ENCODE results near the gene RGS6. TPM values are rescaled to one million over a fixed set of nuclear protein-coding genes. Genes with fewer than 3 reads are reported as not detected.
A peak's percentile ranks its signal among the peaks of the same experiment; 100 is the strongest.

The RGS6 gene
- total RNA-seq, 2 donors from 2014 or later, result 3.2 TPM; not detected in 1

DNA sequence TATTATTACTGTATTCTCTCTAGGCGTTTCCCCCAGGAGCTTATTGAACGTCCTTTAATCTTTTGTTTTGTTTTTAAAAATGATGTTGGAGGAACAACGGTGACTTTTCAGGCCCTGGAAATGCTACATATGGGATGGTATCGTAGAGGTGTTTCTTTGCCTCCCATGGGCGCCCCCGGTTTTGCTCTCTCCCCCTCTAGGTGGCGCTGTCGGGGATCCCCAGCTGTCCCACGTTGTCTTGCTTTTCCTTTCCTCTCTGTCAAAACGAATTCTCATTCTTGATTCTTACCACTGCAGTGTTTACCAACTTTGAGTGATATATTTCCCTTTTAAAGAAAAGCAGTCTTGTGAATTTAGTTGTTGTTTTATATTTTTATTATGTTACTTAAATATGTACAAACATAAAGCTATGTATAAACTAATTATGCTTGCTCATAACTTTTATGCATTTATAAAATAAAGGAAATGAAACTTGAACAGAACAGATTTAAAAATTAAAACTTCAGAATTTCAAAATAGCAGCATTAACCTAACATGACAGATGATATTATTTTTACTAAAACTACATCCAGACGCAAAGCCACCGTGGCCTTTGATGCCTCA lies 171.9 kb downstream of the RGS6 start:
- Histone ChIP-seq H3K4me3 (no peak overlapping the region), H3K27ac (no peak overlapping the region), H3K27me3 (replicated peaks; ENCODE audit: insufficient read depth) (no peaks in the 10 kb centered on the region), H3K4me1 (replicated peaks) (no peaks in the 10 kb centered on the region), H3K9me3 (no peaks in the 10 kb centered on the region), H3K36me3 (no peaks in the 10 kb centered on the region)
- DNase-seq (ENCODE audit: low spot score), result no peak
- intact Hi-C loops (cut with DNase I), result no loop called here
- no peak for TF ChIP-seq POLR2A (IDR thresholded peaks at IDR 0.05)
- TF ChIP-seq, protein P1, sequence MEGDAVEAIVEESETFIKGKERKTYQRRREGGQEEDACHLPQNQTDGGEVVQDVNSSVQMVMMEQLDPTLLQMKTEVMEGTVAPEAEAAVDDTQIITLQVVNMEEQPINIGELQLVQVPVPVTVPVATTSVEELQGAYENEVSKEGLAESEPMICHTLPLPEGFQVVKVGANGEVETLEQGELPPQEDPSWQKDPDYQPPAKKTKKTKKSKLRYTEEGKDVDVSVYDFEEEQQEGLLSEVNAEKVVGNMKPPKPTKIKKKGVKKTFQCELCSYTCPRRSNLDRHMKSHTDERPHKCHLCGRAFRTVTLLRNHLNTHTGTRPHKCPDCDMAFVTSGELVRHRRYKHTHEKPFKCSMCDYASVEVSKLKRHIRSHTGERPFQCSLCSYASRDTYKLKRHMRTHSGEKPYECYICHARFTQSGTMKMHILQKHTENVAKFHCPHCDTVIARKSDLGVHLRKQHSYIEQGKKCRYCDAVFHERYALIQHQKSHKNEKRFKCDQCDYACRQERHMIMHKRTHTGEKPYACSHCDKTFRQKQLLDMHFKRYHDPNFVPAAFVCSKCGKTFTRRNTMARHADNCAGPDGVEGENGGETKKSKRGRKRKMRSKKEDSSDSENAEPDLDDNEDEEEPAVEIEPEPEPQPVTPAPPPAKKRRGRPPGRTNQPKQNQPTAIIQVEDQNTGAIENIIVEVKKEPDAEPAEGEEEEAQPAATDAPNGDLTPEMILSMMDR (IDR thresholded peaks at IDR 0.05), result peak in 1 of 4 experiments; percentile 26
- no peak for TF ChIP-seq POLR2AphosphoS5 (IDR thresholded peaks at IDR 0.05)
- WGBS, result 64% methylated on average over 12 of the region's 12 CpGs

DNA sequence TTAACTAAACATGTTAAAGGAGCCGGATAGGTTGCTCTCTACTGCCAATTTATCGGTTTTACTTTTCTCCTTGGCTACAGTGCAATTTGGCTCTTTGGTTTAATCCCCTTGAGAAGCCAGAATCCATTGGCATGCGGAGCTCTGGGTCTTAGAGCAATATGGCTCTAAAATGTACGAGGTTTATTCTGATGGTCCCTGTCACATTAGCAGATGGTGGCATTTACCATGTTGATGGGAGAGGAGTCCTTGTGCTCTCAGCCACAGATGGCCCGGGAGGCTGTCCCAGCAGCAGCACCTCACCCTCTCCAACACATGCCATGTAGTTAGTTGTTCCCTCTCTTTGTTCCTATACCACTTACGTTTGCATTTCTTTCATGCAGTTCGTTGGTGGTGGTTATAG lies 179.7 kb downstream of the RGS6 start:
- H3K27me3 ChIP-seq (replicated peaks; ENCODE audit: insufficient read depth), result no peaks in the 10 kb centered on the region
- no peak for TF ChIP-seq POLR2A (IDR thresholded peaks at IDR 0.05)
- no peak for TF ChIP-seq POLR2AphosphoS5 (IDR thresholded peaks at IDR 0.05)
- TF ChIP-seq, protein P1 (IDR thresholded peaks at IDR 0.05), result no peak
- H3K9me3 ChIP-seq, result no peaks in the 10 kb centered on the region
- no peaks in the 10 kb centered on the region for H3K4me1 ChIP-seq (replicated peaks)
- no peak overlapping the region for H3K27ac ChIP-seq
- intact Hi-C loops (cut with DNase I), result no loop called here
- H3K36me3 ChIP-seq, result no peaks in the 10 kb centered on the region
- WGBS, result 91% methylated on average over 7 of the region's 7 CpGs
- no peak for DNase-seq (ENCODE audit: low spot score)
- H3K4me3 ChIP-seq, result no peak overlapping the region

DNA sequence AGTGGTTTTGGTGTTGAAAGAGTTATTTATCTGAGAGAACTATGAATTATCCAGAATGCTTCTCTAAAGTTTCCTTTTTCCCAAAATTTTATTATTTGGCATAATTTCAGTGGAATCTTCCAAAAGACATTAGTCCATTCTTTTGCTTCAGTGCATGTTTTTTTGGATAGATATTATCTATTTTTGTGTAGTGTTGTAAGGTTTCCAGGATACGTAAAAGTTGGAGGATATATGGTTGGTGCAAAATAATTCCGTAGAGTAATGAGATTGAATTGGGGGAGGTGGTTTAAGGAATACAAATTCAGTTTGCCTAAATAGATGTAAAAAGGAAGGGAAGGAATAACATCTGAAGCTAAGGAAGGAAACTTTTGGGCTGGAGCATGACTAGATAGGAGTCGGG lies 186.6 kb downstream of the RGS6 start:
- Histone ChIP-seq H3K4me1 (replicated peaks) (no peaks in the 10 kb centered on the region), H3K36me3 (no peaks in the 10 kb centered on the region), H3K4me3 (no peak overlapping the region), H3K27me3 (replicated peaks; ENCODE audit: insufficient read depth) (no peaks in the 10 kb centered on the region), H3K9me3 (no peaks in the 10 kb centered on the region), H3K27ac (no peak overlapping the region)
- TF ChIP-seq POLR2AphosphoS5 (IDR thresholded peaks at IDR 0.05) (no peak), POLR2A (IDR thresholded peaks at IDR 0.05) (no peak)
- TF ChIP-seq, protein P1 (IDR thresholded peaks at IDR 0.05), result no peak
- WGBS, result 65% methylated on average over 3 of the region's 3 CpGs
- intact Hi-C loops (cut with DNase I), result no loop called here
- no peak for DNase-seq (ENCODE audit: low spot score)

DNA sequence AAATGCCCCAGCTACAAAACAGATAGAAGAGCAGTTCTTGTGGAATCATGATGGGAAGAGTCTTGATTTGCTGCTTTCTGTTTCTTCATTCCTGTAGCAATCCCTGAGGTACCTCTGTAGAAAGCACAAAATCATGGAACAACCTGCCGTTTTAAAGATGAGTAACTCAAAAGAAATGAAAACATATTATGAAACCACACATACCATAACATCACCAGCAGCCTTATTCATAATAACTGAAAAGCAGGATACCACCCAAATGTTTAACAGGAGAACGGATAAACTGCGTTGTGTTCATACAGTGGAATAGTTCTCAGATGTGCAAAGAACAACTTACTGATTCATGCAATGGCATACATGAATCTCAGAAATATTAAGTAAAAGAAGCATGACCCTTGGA lies 188.1 kb downstream of the RGS6 start:
- intact Hi-C loops (cut with DNase I), result no loop called here
- Histone ChIP-seq H3K4me1 (replicated peaks) (no peaks in the 10 kb centered on the region), H3K27ac (no peak overlapping the region), H3K9me3 (no peaks in the 10 kb centered on the region), H3K27me3 (replicated peaks; ENCODE audit: insufficient read depth) (no peaks in the 10 kb centered on the region), H3K36me3 (no peaks in the 10 kb centered on the region), H3K4me3 (no peak overlapping the region)
- DNase-seq (ENCODE audit: low spot score), result no peak
- TF ChIP-seq POLR2AphosphoS5 (IDR thresholded peaks at IDR 0.05), result no peak
- WGBS, result 89% methylated on average over 3 of the region's 3 CpGs

DNA sequence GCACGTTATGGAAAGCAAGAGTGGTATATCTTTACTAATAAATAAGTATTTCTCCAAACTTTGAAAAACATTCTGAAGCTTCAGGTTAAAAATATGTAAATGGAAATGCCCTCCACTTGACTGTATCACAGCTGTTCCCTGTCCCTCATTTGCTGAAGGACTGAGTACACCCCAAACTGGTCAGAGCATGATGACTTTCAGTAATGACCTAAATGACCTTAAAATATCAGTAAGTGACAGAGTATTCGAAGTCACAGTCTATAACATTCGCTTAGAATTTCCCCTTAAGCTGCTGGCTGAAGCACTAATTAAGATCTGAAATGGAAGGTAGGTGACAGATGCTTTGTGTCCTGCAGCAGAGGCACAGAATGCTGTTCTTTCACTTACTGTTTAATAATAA lies 191.5 kb downstream of the RGS6 start:
- Histone ChIP-seq H3K36me3 (no peaks in the 10 kb centered on the region), H3K27ac (no peak overlapping the region), H3K4me3 (no peak overlapping the region), H3K4me1 (replicated peaks) (no peaks in the 10 kb centered on the region), H3K9me3 (no peaks in the 10 kb centered on the region), H3K27me3 (replicated peaks; ENCODE audit: insufficient read depth) (no peaks in the 10 kb centered on the region)
- WGBS, result 53% methylated on average over 3 of the region's 3 CpGs
- intact Hi-C loops (cut with DNase I), result no loop called here
- TF ChIP-seq POLR2AphosphoS5 (IDR thresholded peaks at IDR 0.05) (no peak), POLR2A (IDR thresholded peaks at IDR 0.05) (no peak)
- TF ChIP-seq, protein P1 (IDR thresholded peaks at IDR 0.05), result no peak
- DNase-seq (ENCODE audit: low spot score), result no peak
